IMR-90 (cell line): ENCODE results near the gene ZSCAN5A. TPM values are rescaled to one million over a fixed set of nuclear protein-coding genes. Genes with fewer than 3 reads are reported as not detected.

Source experiments
- ATAC-seq: fragments of 200-7000 bp; cut with Tn5 transposase; 2 replicates; pipeline ENCODE4 v1.9.1; 2020; ENCODE audit warnings: low read depth, mild to moderate bottlenecking, moderate library complexity
- BruUV-seq: library from RNA; stranded (reverse); fragments of 400-500 nt; replicated peaks from 2 replicates; lab custom pipeline; 2021; lab: Mats Ljungman, UMichigan
- CTCF ChIA-PET: fragments of 300-600 bp; formaldehyde crosslinking; extraction: SDS; loops from one replicate; lab custom pipeline; 2021; ENCODE audit warnings: antibody characterized with exemption; lab: Yijun Ruan, JAX
- POLR2A ChIA-PET: fragments of 300-600 bp; sonication (Branson Sonifier 250); formaldehyde crosslinking; loops from one replicate; lab custom pipeline; 2022; ENCODE audit warnings: antibody characterized with exemption; ENCODE audit not compliant: unreplicated experiment; lab: Charles Lee
- DNase-seq: peaks from one replicate; pipeline ENCODE4 v3.0.0; 2013
- H2AFZ ChIP-seq: replicated peaks from 2 replicates; pipeline ENCODE3; 2013; ENCODE audit warnings: low read length, mild to moderate bottlenecking; ENCODE audit not compliant: poor library complexity
- H2AK5ac ChIP-seq: 2 replicates; pipeline ENCODE4 v1.6.1; 2013; ENCODE audit warnings: low read depth, low read length, inconsistent platforms
- H2AK9ac ChIP-seq: replicated peaks from 2 replicates; pipeline ENCODE3; 2013; ENCODE audit warnings: mild to moderate bottlenecking, low read depth, low read length, moderate library complexity; ENCODE audit not compliant: poor library complexity
- H2BK120ac ChIP-seq: 2 replicates; pipeline ENCODE4 v1.6.1; 2013; ENCODE audit warnings: low read depth, low read length, inconsistent platforms
- H2BK15ac ChIP-seq: 3 replicates; pipeline ENCODE4 v1.6.1; 2013; ENCODE audit warnings: low read depth, low read length, inconsistent platforms
- H2BK20ac ChIP-seq: 2 replicates; pipeline ENCODE4 v1.6.1; 2013; ENCODE audit warnings: low read depth, mild to moderate bottlenecking, inconsistent platforms, low read length, moderate library complexity
- H2BK5ac ChIP-seq: 2 replicates; pipeline ENCODE4 v1.6.1; 2013; ENCODE audit warnings: mild to moderate bottlenecking, low read depth, low read length, inconsistent platforms; ENCODE audit not compliant: poor library complexity, severe bottlenecking
- H3K14ac ChIP-seq: replicated peaks from 2 replicates; pipeline ENCODE4 v1.6.1; 2013; ENCODE audit warnings: low read depth, low read length, inconsistent platforms
- H3K18ac ChIP-seq: 2 replicates; pipeline ENCODE4 v1.6.1; 2013; ENCODE audit warnings: low read depth, low read length, control low read depth
- H3K23ac ChIP-seq: 2 replicates; pipeline ENCODE4 v1.6.1; 2013; ENCODE audit warnings: low read depth, low read length, inconsistent platforms
- H3K27ac ChIP-seq: 2 replicates; pipeline ENCODE4 v1.5.1; 2013; ENCODE audit warnings: mild to moderate bottlenecking, control low read depth, low read length; ENCODE audit not compliant: insufficient read depth
- H3K27me3 ChIP-seq: 2 replicates; pipeline ENCODE4 v1.6.1; 2013; ENCODE audit warnings: low read length; ENCODE audit not compliant: control insufficient read depth, insufficient read depth
- H3K36me3 ChIP-seq: 2 replicates; pipeline ENCODE4 v1.6.1; 2013; ENCODE audit warnings: low read length, mixed read lengths; ENCODE audit not compliant: control insufficient read depth, insufficient read depth
- H3K4ac ChIP-seq: 2 replicates; pipeline ENCODE4 v1.6.1; 2013; ENCODE audit warnings: low read depth, low read length, inconsistent platforms
- H3K4me1 ChIP-seq: 2 replicates; pipeline ENCODE4 v1.6.1; 2013; ENCODE audit warnings: low read length, mixed read lengths; ENCODE audit not compliant: control insufficient read depth, insufficient read depth
- H3K4me2 ChIP-seq: 2 replicates; pipeline ENCODE4 v1.6.1; 2013; ENCODE audit warnings: low read depth, mild to moderate bottlenecking, control low read depth, low read length, moderate library complexity
- H3K4me3 ChIP-seq: 2 replicates; pipeline ENCODE4 v1.5.1; 2013; ENCODE audit warnings: low read depth, mild to moderate bottlenecking, control low read depth, low read length, moderate library complexity; ENCODE audit not compliant: insufficient read depth
- H3K56ac ChIP-seq: 2 replicates; pipeline ENCODE4 v1.6.1; 2013; ENCODE audit warnings: low read length, inconsistent platforms; ENCODE audit not compliant: insufficient read depth; ENCODE audit errors: extremely low read depth
- H3K79me1 ChIP-seq, 2 experiments: 2 replicates each; pipeline ENCODE4 v1.6.1; 2013; ENCODE audit warnings: low read length in 2 of 2, inconsistent platforms in 1 of 2, low read depth in 1 of 2
- H3K9ac ChIP-seq: 2 replicates; pipeline ENCODE4 v1.6.1; 2013; ENCODE audit warnings: low read depth, low read length, control low read depth
- H3K9me1 ChIP-seq: 2 replicates; pipeline ENCODE4 v1.6.1; 2013; ENCODE audit warnings: low read length, inconsistent platforms; ENCODE audit not compliant: insufficient read depth
- H3K9me3 ChIP-seq: 2 replicates; pipeline ENCODE4 v1.6.1; 2013; ENCODE audit warnings: low read length; ENCODE audit not compliant: control insufficient read depth, insufficient read depth
- H4K20me1 ChIP-seq: 2 replicates; pipeline ENCODE4 v1.6.1; 2013; ENCODE audit warnings: low read length, inconsistent platforms; ENCODE audit not compliant: insufficient read depth
- H4K5ac ChIP-seq: 2 replicates; pipeline ENCODE4 v1.6.1; 2013; ENCODE audit warnings: mild to moderate bottlenecking, low read depth, low read length, control low read depth
- H4K8ac ChIP-seq, 2 experiments: 2 replicates each; pipeline ENCODE4 v1.6.1; 2013; ENCODE audit warnings: low read depth in 2 of 2, low read length in 2 of 2, control low read depth in 1 of 2, inconsistent platforms in 1 of 2
- H4K91ac ChIP-seq: 2 replicates; pipeline ENCODE4 v1.6.1; 2013; ENCODE audit warnings: low read depth, low read length, inconsistent platforms; ENCODE audit not compliant: insufficient read depth
- BHLHE40 ChIP-seq: fragments of 150-350 bp; IDR thresholded peaks from 2 replicates; pipeline ENCODE4 v1.6.1; 2016; ENCODE audit warnings: mild to moderate bottlenecking, low read depth, low read length
- CHD1 ChIP-seq: IDR thresholded peaks from 2 replicates; pipeline ENCODE4 v1.6.1; 2012; ENCODE audit warnings: low read depth, low read length, improper control_type of control experiment
- MXI1 ChIP-seq: IDR thresholded peaks from 2 replicates; pipeline ENCODE4 v1.6.1; 2012; ENCODE audit warnings: low read depth, mild to moderate bottlenecking, low read length, moderate library complexity, borderline replicate concordance
- RAD21 ChIP-seq: IDR thresholded peaks from 2 replicates; pipeline ENCODE4 v1.6.1; 2012; ENCODE audit warnings: low read length, improper control_type of control experiment
- SMC3 ChIP-seq: fragments of 150-350 bp; IDR thresholded peaks from 2 replicates; pipeline ENCODE4 v1.6.1; 2016; ENCODE audit warnings: low read depth, mild to moderate bottlenecking, antibody characterized with exemption, low read length, moderate library complexity
- WGBS, 2 experiments: methylation state at CpG; one replicate each; pipeline versions ENCODE4 v1.1.5 to v1.1.7; 2013; ENCODE audit warnings: missing lambda C conversion rate in 2 of 2; ENCODE audit not compliant: insufficient read length in 1 of 2; ENCODE audit errors: extremely low coverage in 2 of 2; 5-methylcytosine and 5-hydroxymethylcytosine counted together
- dilution Hi-C: fragments of 300-500 bp; cut with HindIII; formaldehyde crosslinking; loops from one replicate; pipeline ENCODE4 v1.14.3; 2018; ENCODE audit warnings: low sequenced_read_pairs; ENCODE audit not compliant: unreplicated experiment
- in situ Hi-C: fragments of 300-500 bp; cut with MboI; formaldehyde crosslinking; loops from 3 replicates; pipeline ENCODE4 v1.14.3; 2019; ENCODE audit warnings: low sequenced_read_pairs, inconsistent platforms, mixed read lengths
- intact Hi-C: fragments of 100-400 bp; cut with micrococcal nuclease; formaldehyde crosslinking; loops from 2 replicates; pipeline ENCODE4 v1.10.0; 2022
- polyA plus RNA-seq, 3 experiments: library from polyadenylated mRNA; depleted of rRNA; stranded (reverse); fragments of >200 nt; gene quantifications; 2 replicates each; pipeline ENCODE4 v1.2.3, GENCODE V29; 2012; ENCODE audit warnings: low replicate concordance in 1 of 3
- total RNA-seq: library from RNA; depleted of rRNA; stranded (reverse); fragments of >200 nt; gene quantifications from 2 replicates; pipeline ENCODE4 v1.2.3, GENCODE V29; 2012
- TF ChIP-seq, protein P1 (sequence below): fragments of 150-350 bp; IDR thresholded peaks from 2 replicates; pipeline ENCODE4 v1.6.1; 2017; ENCODE audit warnings: mild to moderate bottlenecking, antibody characterized with exemption, low read length, low read depth

The ZSCAN5A gene
- total and polyA plus RNA-seq, 2 of the 4 experiments (the other 2 are of a cell fraction), result 4.3 to 5.0 TPM

DNA sequence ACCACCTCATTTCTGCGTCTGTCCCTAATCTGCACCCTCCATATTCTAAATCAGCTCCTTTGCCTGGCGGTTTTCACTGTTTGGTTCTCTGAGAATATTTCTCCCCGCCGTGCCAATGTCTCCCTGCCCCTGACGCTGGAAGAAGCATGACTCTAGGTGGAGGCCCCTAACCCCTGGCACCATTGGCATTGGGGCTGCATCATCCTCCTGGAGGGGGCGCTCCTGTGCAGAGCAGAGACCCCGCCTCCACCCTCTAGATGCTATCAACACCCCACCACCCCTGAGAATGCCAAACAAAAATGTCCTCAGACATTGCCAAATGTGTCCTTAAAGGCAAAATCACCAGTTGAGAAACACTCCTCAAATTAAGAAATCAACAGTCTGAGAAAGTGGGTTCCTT is 123.5 kb downstream of the ZSCAN5A start:
- no peak for ATAC-seq
- Histone ChIP-seq H3K4me2 (no peak overlapping the region), H2AK5ac (no peak overlapping the region), H3K27me3 (no peaks in the 10 kb centered on the region), H3K23ac (no peak overlapping the region), H4K20me1 (no peaks in the 10 kb centered on the region), H2AFZ (no peak overlapping the region), H3K56ac (no peak overlapping the region), H3K14ac (no peak overlapping the region), H3K18ac (no peak overlapping the region), H4K5ac (no peak overlapping the region), H4K8ac (no peak overlapping the region), H2BK20ac (no peak overlapping the region), H2BK15ac (no peak overlapping the region), H2BK5ac (no peak overlapping the region), H2AK9ac (no peak overlapping the region), H3K9ac (no peak overlapping the region), H3K9me3 (no peaks in the 10 kb centered on the region), H3K4ac (no peak overlapping the region), H3K79me1 (no peaks in the 10 kb centered on the region), H2BK120ac (no peak overlapping the region), H3K36me3 (no peaks in the 10 kb centered on the region), H3K4me1 (no peaks in the 10 kb centered on the region), H4K91ac (no peak overlapping the region), H3K9me1 (no peaks in the 10 kb centered on the region), H3K4me3 (no peak overlapping the region), H3K27ac (no peak overlapping the region)
- CTCF ChIA-PET, result no interaction called here
- BruUV-seq, result no TSS peak
- 44% methylated on average over 2 of the region's 7 CpGs; no CpG with 5 or more reads in 1 of the 2 experiments for WGBS, 2 experiments
- no peak for TF ChIP-seq CHD1
- no peak for TF ChIP-seq SMC3
- no peak for TF ChIP-seq MXI1
- TF ChIP-seq, protein P1, sequence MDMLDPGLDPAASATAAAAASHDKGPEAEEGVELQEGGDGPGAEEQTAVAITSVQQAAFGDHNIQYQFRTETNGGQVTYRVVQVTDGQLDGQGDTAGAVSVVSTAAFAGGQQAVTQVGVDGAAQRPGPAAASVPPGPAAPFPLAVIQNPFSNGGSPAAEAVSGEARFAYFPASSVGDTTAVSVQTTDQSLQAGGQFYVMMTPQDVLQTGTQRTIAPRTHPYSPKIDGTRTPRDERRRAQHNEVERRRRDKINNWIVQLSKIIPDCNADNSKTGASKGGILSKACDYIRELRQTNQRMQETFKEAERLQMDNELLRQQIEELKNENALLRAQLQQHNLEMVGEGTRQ, result no peak
- TF ChIP-seq RAD21, result no peak
- no peak for TF ChIP-seq BHLHE40
- dilution Hi-C loops (no loop called here), in situ Hi-C loops (no loop called here), intact Hi-C loops (no loop called here)
- DNase-seq, result no peak
- POLR2A ChIA-PET, result no interaction called here
